ENCODE measurements around the gene SLC22A5.

Gene SLC22A5

DNA sequence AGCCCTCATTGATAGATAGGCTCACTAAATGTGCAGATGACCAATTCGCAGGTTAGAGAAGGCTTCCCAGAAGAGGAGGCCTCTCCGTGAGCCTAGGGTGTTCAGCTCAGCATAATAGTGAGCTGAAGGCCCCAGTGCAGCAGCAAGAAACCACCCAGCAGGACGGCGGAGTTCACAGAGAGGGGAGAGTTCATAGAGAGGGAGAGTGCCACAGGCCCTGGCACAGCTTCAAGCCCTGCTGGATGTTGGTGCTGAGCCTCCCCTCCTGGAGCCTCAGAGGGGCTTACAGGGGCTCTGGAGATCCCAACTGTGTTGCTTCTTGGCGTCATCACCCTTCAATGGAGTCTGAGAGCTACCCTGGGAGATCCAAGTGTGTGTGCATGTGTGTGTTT, 2.1 kb downstream of the SLC22A5 start:
- no peak overlapping the region for H3K9ac ChIP-seq (ENCODE audit: insufficient read length)
- no peaks in the 10 kb centered on the region for H3K9me3 ChIP-seq (ENCODE audit: low read depth, low read length)
- TF ChIP-seq EZH2 (IDR thresholded peaks at IDR 0.05) (no peak), POLR2AphosphoS5 (IDR thresholded peaks at IDR 0.05; ENCODE audit: borderline replicate concordance, low read depth, low read length) (no peak), FOXP2 (optimal IDR thresholded peaks at IDR 0.05; ENCODE audit: control extremely low read depth, extremely low read length, insufficient read depth) (no peak)
- DNase-seq (ENCODE audit: low read depth, low spot score), result no peak
- H3K27ac ChIP-seq, result no peak overlapping the region
- no peak overlapping the region for H3K4me3 ChIP-seq
- no peaks in the 10 kb centered on the region for H3K36me3 ChIP-seq (ENCODE audit: insufficient read depth, low read length)

- no peak for DNase-seq (ENCODE audit: low read depth, low spot score)
- Histone ChIP-seq H3K4me3 (no peak overlapping the region), H3K27ac (no peak overlapping the region), H3K36me3 (ENCODE audit: insufficient read depth, low read length) (no peaks in the 10 kb centered on the region), H3K9me3 (ENCODE audit: low read depth, low read length) (no peaks in the 10 kb centered on the region), H3K9ac (ENCODE audit: insufficient read length) (no peak overlapping the region)
- no peak for TF ChIP-seq POLR2AphosphoS5 (IDR thresholded peaks at IDR 0.05; ENCODE audit: borderline replicate concordance, low read depth, low read length)
- TF ChIP-seq FOXP2 (optimal IDR thresholded peaks at IDR 0.05; ENCODE audit: control extremely low read depth, extremely low read length, insufficient read depth), result no peak
- TF ChIP-seq EZH2 (IDR thresholded peaks at IDR 0.05), result no peak
Measured at GRCh38 chr5:132372127-132372526, 2.6 kb downstream of the SLC22A5 start.

- no peak for DNase-seq (ENCODE audit: low read depth, low spot score)
- TF ChIP-seq POLR2AphosphoS5 (IDR thresholded peaks at IDR 0.05; ENCODE audit: borderline replicate concordance, low read depth, low read length) (no peak), EZH2 (IDR thresholded peaks at IDR 0.05) (no peak), FOXP2 (optimal IDR thresholded peaks at IDR 0.05; ENCODE audit: control extremely low read depth, extremely low read length, insufficient read depth) (no peak)
- H3K4me3 ChIP-seq, result no peak overlapping the region
- no peaks in the 10 kb centered on the region for H3K36me3 ChIP-seq (ENCODE audit: insufficient read depth, low read length)
- H3K9ac ChIP-seq (ENCODE audit: insufficient read length), result no peak overlapping the region
- no peak overlapping the region for H3K27ac ChIP-seq
- H3K9me3 ChIP-seq (ENCODE audit: low read depth, low read length), result no peaks in the 10 kb centered on the region
Measured at GRCh38 chr5:132372542-132372941, 3.0 kb downstream of the SLC22A5 start.

- no peak overlapping the region for H3K9ac ChIP-seq (ENCODE audit: insufficient read length)
- no peak overlapping the region for H3K4me3 ChIP-seq
- no peaks in the 10 kb centered on the region for H3K9me3 ChIP-seq (ENCODE audit: low read depth, low read length)
- TF ChIP-seq POLR2AphosphoS5 (IDR thresholded peaks at IDR 0.05; ENCODE audit: borderline replicate concordance, low read depth, low read length) (no peak), FOXP2 (optimal IDR thresholded peaks at IDR 0.05; ENCODE audit: control extremely low read depth, extremely low read length, insufficient read depth) (no peak), EZH2 (IDR thresholded peaks at IDR 0.05) (no peak)
- no peak for DNase-seq (ENCODE audit: low read depth, low spot score)
- H3K36me3 ChIP-seq (ENCODE audit: insufficient read depth, low read length), result no peaks in the 10 kb centered on the region
- H3K27ac ChIP-seq, result no peak overlapping the region
Measured at GRCh38 chr5:132375957-132376356, 6.4 kb downstream of the SLC22A5 start.

DNA sequence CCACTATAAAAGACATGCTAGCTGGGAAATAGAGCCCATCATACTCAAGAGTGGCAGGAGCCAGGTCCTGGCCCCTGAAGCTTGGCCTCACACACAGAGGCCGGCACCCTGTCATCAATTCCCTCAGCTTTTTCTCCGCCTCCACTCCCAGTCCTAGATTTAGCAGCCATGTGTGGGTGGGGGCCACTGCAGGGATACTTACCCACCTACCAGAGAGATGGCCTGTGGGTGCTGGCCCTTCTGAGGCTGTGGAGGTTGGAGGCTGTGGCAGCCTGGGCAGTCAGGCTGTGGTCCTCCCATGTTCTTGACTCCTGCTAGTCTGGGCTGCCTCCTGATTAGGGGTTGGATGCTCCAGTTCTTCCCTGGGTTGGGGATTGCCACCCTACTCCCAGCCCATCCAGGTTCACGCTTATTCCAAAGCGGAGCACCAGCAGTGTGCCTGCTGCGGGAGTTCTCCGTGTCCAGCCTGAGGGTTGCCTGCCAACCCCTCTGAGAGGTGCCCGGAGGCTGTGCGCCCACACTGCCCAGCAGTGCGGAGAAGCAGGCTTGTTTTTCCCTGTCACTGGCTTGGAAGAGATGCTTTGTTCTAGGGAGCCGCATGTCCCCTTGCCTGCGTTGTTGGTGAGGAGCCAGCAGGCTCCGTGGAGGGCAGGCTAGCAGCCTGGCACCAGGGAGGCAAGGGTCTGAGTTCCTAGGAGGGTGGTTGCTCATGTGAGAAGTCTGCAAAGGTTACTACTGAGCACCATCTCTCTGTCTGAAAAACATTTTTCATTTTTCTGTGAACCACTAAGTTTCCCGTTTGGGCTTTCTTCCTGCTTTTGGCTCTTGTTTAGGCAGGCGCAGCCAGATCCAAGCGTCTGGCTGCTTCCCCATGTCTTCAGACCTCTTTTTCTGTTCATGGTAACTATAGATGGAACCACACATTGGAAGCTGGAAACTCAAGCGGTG, 7.5 kb downstream of the SLC22A5 start:
- H3K4me3 ChIP-seq, result no peak overlapping the region
- no peaks in the 10 kb centered on the region for H3K9me3 ChIP-seq (ENCODE audit: low read depth, low read length)
- H3K27ac ChIP-seq, result no peak overlapping the region
- TF ChIP-seq EZH2 (IDR thresholded peaks at IDR 0.05), result no peak
- no peak for TF ChIP-seq POLR2AphosphoS5 (IDR thresholded peaks at IDR 0.05; ENCODE audit: borderline replicate concordance, low read depth, low read length)
- TF ChIP-seq FOXP2 (optimal IDR thresholded peaks at IDR 0.05; ENCODE audit: control extremely low read depth, extremely low read length, insufficient read depth), result no peak
- DNase-seq (ENCODE audit: low read depth, low spot score), result no peak
- H3K36me3 ChIP-seq (ENCODE audit: insufficient read depth, low read length), result no peaks in the 10 kb centered on the region
- H3K9ac ChIP-seq (ENCODE audit: insufficient read length), result no peak overlapping the region

GRCh38 chr5:132377738-132378137, 8.2 kb downstream of the SLC22A5 start:
- Histone ChIP-seq H3K4me3 (no peak overlapping the region), H3K9me3 (ENCODE audit: low read depth, low read length) (no peaks in the 10 kb centered on the region), H3K36me3 (ENCODE audit: insufficient read depth, low read length) (no peaks in the 10 kb centered on the region), H3K9ac (ENCODE audit: insufficient read length) (no peak overlapping the region), H3K27ac (no peak overlapping the region)
- TF ChIP-seq POLR2AphosphoS5 (IDR thresholded peaks at IDR 0.05; ENCODE audit: borderline replicate concordance, low read depth, low read length) (no peak), EZH2 (IDR thresholded peaks at IDR 0.05) (no peak), FOXP2 (optimal IDR thresholded peaks at IDR 0.05; ENCODE audit: control extremely low read depth, extremely low read length, insufficient read depth) (no peak)
- DNase-seq (ENCODE audit: low read depth, low spot score), result no peak

DNA sequence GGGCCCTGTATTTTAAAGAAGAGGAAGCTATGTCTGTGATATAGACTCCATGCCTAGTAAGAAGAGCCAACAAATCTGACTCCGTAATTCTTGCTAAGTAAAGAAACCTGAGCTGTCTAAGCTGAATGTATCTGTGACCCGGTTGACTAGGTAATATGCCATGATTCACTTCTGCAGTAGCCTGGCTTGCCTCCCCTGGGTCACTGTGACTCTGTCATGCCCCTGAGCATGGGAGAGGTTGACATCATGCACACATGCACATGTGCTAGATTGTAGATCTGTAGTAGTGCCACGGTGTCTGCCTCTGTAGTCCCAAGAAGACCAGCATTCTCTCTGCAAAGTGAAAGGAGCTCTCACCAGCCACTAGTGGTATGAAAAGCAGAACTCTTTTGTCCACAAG, 9.1 kb downstream of the SLC22A5 start:
- no peaks in the 10 kb centered on the region for H3K36me3 ChIP-seq (ENCODE audit: insufficient read depth, low read length)
- no peaks in the 10 kb centered on the region for H3K9me3 ChIP-seq (ENCODE audit: low read depth, low read length)
- DNase-seq (ENCODE audit: low read depth, low spot score), result no peak
- H3K9ac ChIP-seq (ENCODE audit: insufficient read length), result no peak overlapping the region
- TF ChIP-seq FOXP2 (optimal IDR thresholded peaks at IDR 0.05; ENCODE audit: control extremely low read depth, extremely low read length, insufficient read depth), result no peak
- TF ChIP-seq EZH2 (IDR thresholded peaks at IDR 0.05), result no peak
- no peak for TF ChIP-seq POLR2AphosphoS5 (IDR thresholded peaks at IDR 0.05; ENCODE audit: borderline replicate concordance, low read depth, low read length)
- H3K27ac ChIP-seq, result no peak overlapping the region
- H3K4me3 ChIP-seq, result no peak overlapping the region

- H3K36me3 ChIP-seq (ENCODE audit: insufficient read depth, low read length), result no peaks in the 10 kb centered on the region
- TF ChIP-seq EZH2 (IDR thresholded peaks at IDR 0.05), result no peak
- no peaks in the 10 kb centered on the region for H3K9me3 ChIP-seq (ENCODE audit: low read depth, low read length)
- H3K4me3 ChIP-seq, result no peak overlapping the region
- DNase-seq (ENCODE audit: low read depth, low spot score), result no peak
- no peak overlapping the region for H3K9ac ChIP-seq (ENCODE audit: insufficient read length)
- H3K27ac ChIP-seq, result no peak overlapping the region
Measured at GRCh38 chr5:132380047-132380446, 10.5 kb downstream of the SLC22A5 start.

- no peak overlapping the region for H3K9ac ChIP-seq (ENCODE audit: insufficient read length)
- H3K4me3 ChIP-seq, result no peak overlapping the region
- DNase-seq (ENCODE audit: low read depth, low spot score), result no peak
- TF ChIP-seq EZH2 (IDR thresholded peaks at IDR 0.05) (no peak), FOXP2 (optimal IDR thresholded peaks at IDR 0.05; ENCODE audit: control extremely low read depth, extremely low read length, insufficient read depth) (no peak), POLR2AphosphoS5 (IDR thresholded peaks at IDR 0.05; ENCODE audit: borderline replicate concordance, low read depth, low read length) (no peak)
- H3K9me3 ChIP-seq (ENCODE audit: low read depth, low read length), result no peaks in the 10 kb centered on the region
- H3K36me3 ChIP-seq (ENCODE audit: insufficient read depth, low read length), result no peaks in the 10 kb centered on the region
- H3K27ac ChIP-seq, result no peak overlapping the region
Measured at GRCh38 chr5:132380741-132381140, 11.2 kb downstream of the SLC22A5 start.

Measured in SK-N-MC (cell line).